ENCODE results near the gene RTF2. TPM values are rescaled to one million over a fixed set of nuclear protein-coding genes. Genes with fewer than 3 reads are reported as not detected.

The RTF2 gene
- total and polyA plus RNA-seq, 2 of the 13 experiments (the other 11 are each of a cell fraction or from before 2014, with no cell fraction given) = 81.8 to 142 TPM

GRCh38 chr20:56554869-56555268 lies 86.4 kb downstream of the RTF2 start (continued):
- TF ChIP-seq ZBTB46 (CRISPR knock-in tag; IDR thresholded peaks at IDR 0.05; ENCODE audit: borderline replicate concordance) (no peak), AKAP8 (CRISPR knock-in tag; IDR thresholded peaks at IDR 0.05) (no peak), KAT7 (CRISPR knock-in tag; IDR thresholded peaks at IDR 0.05; ENCODE audit: borderline replicate concordance) (no peak), CSRNP2 (CRISPR knock-in tag; conservative IDR thresholded peaks at IDR 0.05; ENCODE audit: low read depth) (no peak), SMARCE1 (IDR thresholded peaks at IDR 0.05; ENCODE audit: borderline replicate concordance) (no peak), TCF7 (IDR thresholded peaks at IDR 0.05; ENCODE audit: low read depth) (peak; percentile 72; the same call in 1 of the 2 replicates), ZNF317 (CRISPR knock-in tag; IDR thresholded peaks at IDR 0.05) (no peak), NFYB (CRISPR knock-in tag; IDR thresholded peaks at IDR 0.05) (no peak), ZHX1 (CRISPR knock-in tag; IDR thresholded peaks at IDR 0.05; ENCODE audit: low read depth) (no peak), MEF2D (CRISPR knock-in tag; IDR thresholded peaks at IDR 0.05) (peak; percentile 75; the same call in 1 of the 2 replicates), REST (IDR thresholded peaks at IDR 0.05; ENCODE audit: borderline replicate concordance in 1 of 2, low read depth in 1 of 2, low read length in 2 of 2) (no peak), POLR2G (IDR thresholded peaks at IDR 0.05; ENCODE audit: low read depth, low read length) (no peak), MTA3 (CRISPR knock-in tag; IDR thresholded peaks at IDR 0.05) (no peak), ZNF225 (CRISPR knock-in tag; IDR thresholded peaks at IDR 0.05) (no peak), ZSCAN9 (CRISPR knock-in tag; IDR thresholded peaks at IDR 0.05; ENCODE audit: borderline replicate concordance) (no peak), KLF13 (CRISPR knock-in tag; IDR thresholded peaks at IDR 0.05) (no peak), ARID3A (IDR thresholded peaks at IDR 0.05; ENCODE audit: low read depth, low read length) (peak; percentile 73; the same call in 1 of the 2 replicates), PBX3 (CRISPR knock-in tag; IDR thresholded peaks at IDR 0.05; ENCODE audit: borderline replicate concordance) (no peak)
